GM18505 (cell line): ENCODE measurements around the gene AGK.
A peak's percentile ranks its signal among the peaks of the same experiment; 100 is the strongest.
"Not testable (repeated sequence)": the region's sequence is repeated elsewhere in the genome, so short reads cannot be mapped to it uniquely, and the experiment has no call there.

ENCODE experiments used
- ATAC-seq: cut with Tn5 transposase; IDR thresholded peaks from one replicate; pipeline ENCODE4 v1.9.1; 2021; ENCODE audit not compliant: unreplicated experiment
- POLR2A ChIP-seq: IDR thresholded peaks from 4 replicates; pipeline ENCODE4 v1.6.1; 2011; ENCODE audit warnings: borderline replicate concordance; ENCODE audit not compliant: insufficient read depth, insufficient read length; ENCODE audit errors: extremely low read depth

Gene AGK

GRCh38 chr7:141562972-141563371 is 11.8 kb downstream of the AGK start:
- TF ChIP-seq POLR2A, result no peak
- no peak for ATAC-seq

GRCh38 chr7:141563956-141564623 is 12.9 kb downstream of the AGK start:
- no peak for TF ChIP-seq POLR2A
- peak; percentile 55 for ATAC-seq

- ATAC-seq, result no peak
These were observed 16.2 kb downstream of the AGK start for GRCh38 chr7:141567432-141567831.

GRCh38 chr7:141568227-141568626 is 17.0 kb downstream of the AGK start:
- no peak for TF ChIP-seq POLR2A
- no peak for ATAC-seq

More at GRCh38 chr7:141567432-141567831, 16.2 kb downstream of the AGK start:
- TF ChIP-seq POLR2A, result no peak

GRCh38 chr7:141571059-141571458 is 19.8 kb downstream of the AGK start:
- TF ChIP-seq POLR2A, result no peak

GRCh38 chr7:141572175-141572574 is 21.0 kb downstream of the AGK start:
- no peak for ATAC-seq
- TF ChIP-seq POLR2A, result no peak

More at GRCh38 chr7:141571059-141571458, 19.8 kb downstream of the AGK start:
- ATAC-seq, result no peak

GRCh38 chr7:141573511-141573910 is 22.3 kb downstream of the AGK start:
- no peak for TF ChIP-seq POLR2A
- no peak for ATAC-seq

- no peak for ATAC-seq
- TF ChIP-seq POLR2A, result no peak
These were observed 24.0 kb downstream of the AGK start for GRCh38 chr7:141575164-141575563.

GRCh38 chr7:141575654-141576448 is 24.6 kb downstream of the AGK start:
- ATAC-seq, result no peak
- no peak for TF ChIP-seq POLR2A

- ATAC-seq, result no peak
- TF ChIP-seq POLR2A, result no peak
These were observed 26.0 kb downstream of the AGK start for GRCh38 chr7:141577043-141577839.

- ATAC-seq, result not testable (repeated sequence)
These were observed 28.7 kb downstream of the AGK start for GRCh38 chr7:141579953-141580352.

GRCh38 chr7:141582063-141582462 is 30.9 kb downstream of the AGK start:
- ATAC-seq, result not testable (repeated sequence)

- ATAC-seq, result no peak
- no peak for TF ChIP-seq POLR2A
These were observed 33.7 kb downstream of the AGK start for GRCh38 chr7:141584935-141585334.

GRCh38 chr7:141585592-141586510 is 34.6 kb downstream of the AGK start:
- no peak for ATAC-seq
- TF ChIP-seq POLR2A, result no peak
